K562 (cell line): Measurements from ENCODE around the gene SPATA21. TPM values are rescaled to one million over a fixed set of nuclear protein-coding genes. Genes with fewer than 3 reads are reported as not detected.

Source experiments
- CHAMP1 ChIP-seq: fragments of 450-650 bp; IDR thresholded peaks from 2 replicates; pipeline ENCODE4 v1.6.1; 2016; ENCODE audit warnings: mild to moderate bottlenecking
- GATAD2B ChIP-seq: fragments of 450-650 bp; IDR thresholded peaks from 2 replicates; pipeline ENCODE4 v1.6.1; 2017; ENCODE audit warnings: mild to moderate bottlenecking, borderline replicate concordance
- HES1 ChIP-seq: fragments of 450-650 bp; IDR thresholded peaks from 2 replicates; pipeline ENCODE4 v1.6.1; 2016; ENCODE audit warnings: low read depth, mild to moderate bottlenecking, moderate library complexity
- HNRNPL ChIP-seq: fragments of 200-400 bp; formaldehyde crosslinking; IDR thresholded peaks from 2 replicates; pipeline ENCODE4 v1.6.1; 2017; ENCODE audit warnings: low read depth, mild to moderate bottlenecking, low read length
- NFYB ChIP-seq: IDR thresholded peaks from 2 replicates; pipeline ENCODE4 v1.6.1; 2011; ENCODE audit warnings: mild to moderate bottlenecking, moderate library complexity; ENCODE audit not compliant: insufficient read length; ENCODE audit errors: extremely low read depth
- PCBP2 ChIP-seq: fragments of 200-400 bp; formaldehyde crosslinking; IDR thresholded peaks from 2 replicates; pipeline ENCODE4 v1.6.1; 2018; ENCODE audit warnings: low read length, low read depth, mild to moderate bottlenecking, moderate library complexity; ENCODE audit not compliant: poor library complexity, severe bottlenecking
- RBM14 ChIP-seq: fragments of 200-400 bp; formaldehyde crosslinking; IDR thresholded peaks from 2 replicates; pipeline ENCODE4 v1.6.1; 2018; ENCODE audit warnings: low read depth, mild to moderate bottlenecking, low read length, moderate library complexity, borderline replicate concordance; ENCODE audit not compliant: insufficient read depth
- RREB1 ChIP-seq: fragments of 250-450 bp; sonication (Bioruptor Pico); IDR thresholded peaks from 2 replicates; pipeline ENCODE4 v1.4.0; 2020
- SIN3A ChIP-seq, 2 experiments: fragments of 150-350 bp in 1 of 2; IDR thresholded peaks; 2 replicates each; pipeline ENCODE4 v1.6.1; 2011 to 2016; ENCODE audit warnings: borderline replicate concordance in 2 of 2, low read depth in 2 of 2, low read length in 2 of 2, mild to moderate bottlenecking in 2 of 2, moderate library complexity in 2 of 2; ENCODE audit not compliant: control insufficient read depth in 1 of 2
- TCFL5 ChIP-seq: fragments of 250-450 bp; sonication (Bioruptor Pico); conservative IDR thresholded peaks from 2 replicates; pipeline ENCODE4 v1.6.1; 2021; ENCODE audit warnings: mild to moderate bottlenecking, moderate library complexity, matching md5 sums
- ZBTB49 ChIP-seq: sonication (generic); formaldehyde crosslinking; IDR thresholded peaks from 2 replicates; pipeline ENCODE4 v1.8.0; 2022; ENCODE audit warnings: missing genetic modification reagents, mild to moderate bottlenecking, borderline replicate concordance
- ZBTB7A ChIP-seq: IDR thresholded peaks from 2 replicates; pipeline ENCODE4 v1.6.1; 2011; ENCODE audit warnings: low read depth, mild to moderate bottlenecking, low read length, moderate library complexity, borderline replicate concordance; ENCODE audit not compliant: control insufficient read depth
- ZKSCAN1 ChIP-seq: fragments of 150-350 bp; IDR thresholded peaks from 2 replicates; pipeline ENCODE4 v1.6.1; 2016; ENCODE audit warnings: low read depth, low read length
- ZNF23 ChIP-seq: fragments of 250-450 bp; sonication (Bioruptor Pico); IDR thresholded peaks from 2 replicates; pipeline ENCODE4 v1.4.0; 2020; ENCODE audit warnings: mild to moderate bottlenecking
- polyA plus RNA-seq, 8 experiments: library from polyadenylated mRNA; depleted of rRNA in 4 of 8; stranded (reverse) in 5 of 8; unstranded in 3 of 8; fragments of >200 nt; fragmentation: Nextera tagmentation in 2 of 8; fragmentation: Illumina TruSeq in 1 of 8; extraction: Ambion mirVana in 2 of 8; extraction: Trizol in 1 of 8; gene quantifications; 2 replicates each; pipeline versions ENCODE4 v1.2.1 to v1.2.3, GENCODE V29; 2011 to 2014; ENCODE audit warnings: inconsistent platforms in 1 of 8, missing spikeins in 1 of 8
- total RNA-seq, 7 experiments: library from RNA; depleted of rRNA in 6 of 7; stranded (reverse); fragments of >200 nt in 6 of 7; fragmentation: Illumina TruSeq in 2 of 7; extraction: Trizol in 2 of 7; gene quantifications; 2 replicates each; pipeline versions ENCODE4 v1.2.1 to v1.2.3, GENCODE V29; 2011 to 2021; ENCODE audit warnings: low replicate concordance in 1 of 7

The SPATA21 gene
- total and polyA plus RNA-seq, 9 of the 15 experiments (the other 6 are each of a cell fraction or from before 2014, with no cell fraction given) = 0.10 to 0.36 (median 0.13) TPM; not detected in 3

GRCh38 chr1:16440470-16441281 lies 3.5 kb upstream of the SPATA21 start, which contains the start of gene NECAP2 (continued):
- no peak for TF ChIP-seq RREB1
- TF ChIP-seq ZKSCAN1 = peak; percentile 59; the same call in 1 of the 2 replicates
- peak; percentile 94 to 98 for TF ChIP-seq SIN3A (IDR thresholded peaks at IDR 0.05; ENCODE audit: borderline replicate concordance in 2 of 2, control insufficient read depth in 1 of 2, low read depth in 2 of 2, low read length in 2 of 2)
- no peak for TF ChIP-seq NFYB
- TF ChIP-seq PCBP2 = no peak
- TF ChIP-seq RBM14 = peak; percentile 81; the same call in 1 of the 2 replicates
- TF ChIP-seq ZNF23 (CRISPR knock-in tag) = no peak
- no peak for TF ChIP-seq ZBTB49 (CRISPR knock-in tag)
- TF ChIP-seq GATAD2B = 0 out of 2 replicates have a peak, but pooled peaks have one; percentile 79
- no peak for TF ChIP-seq HNRNPL
- 0 out of 2 replicates have a peak, but pooled peaks have one; percentile 21 for TF ChIP-seq CHAMP1
- 0 out of 2 replicates have a peak, but pooled peaks have one; percentile 47 for TF ChIP-seq HES1
- no peak for TF ChIP-seq TCFL5 (CRISPR knock-in tag)
- TF ChIP-seq ZBTB7A = peak; percentile 49
